Dermis microvascular lymphatic vessel endothelial cell (primary cell): ENCODE data around the gene COG5. TPM values are rescaled to one million over a fixed set of nuclear protein-coding genes. Genes with fewer than 3 reads are reported as not detected.
A peak's percentile ranks its signal among the peaks of the same experiment; 100 is the strongest.

Source experiments
- DNase-seq, 2 donors: peaks; one replicate each; pipeline versions ENCODE4 v3.0.0 to v3.0.0-alpha.2; 2010; ENCODE audit warnings: low read depth in 2 of 2
- total RNA-seq: library from RNA; depleted of rRNA; stranded (reverse); fragments of >200 nt; gene quantifications from 2 replicates; pipeline ENCODE4 v1.2.1, GENCODE V29; 2014

Gene COG5
- total RNA-seq, 1 donor from 2014 or later: 17.8 TPM

DNA sequence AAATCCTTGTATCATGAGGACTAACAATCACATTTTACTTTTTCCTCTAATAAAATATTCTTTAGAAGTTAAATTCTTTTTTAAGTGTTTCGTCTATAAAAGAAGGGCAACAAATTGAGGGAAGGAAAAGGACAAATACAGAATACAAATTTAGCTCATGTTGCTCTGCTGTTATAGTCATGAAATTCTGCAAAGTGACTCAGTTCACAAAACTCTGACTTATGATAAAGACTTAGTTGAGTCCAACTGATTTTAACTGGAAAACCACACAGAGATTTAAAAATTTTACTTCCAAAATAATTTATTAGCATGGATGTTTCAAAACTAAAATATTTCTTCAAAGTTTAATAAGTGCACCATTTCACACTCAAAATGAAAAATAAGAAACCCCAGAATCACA, 168.9 kb downstream of the COG5 start:
- DNase-seq: no peak

DNA sequence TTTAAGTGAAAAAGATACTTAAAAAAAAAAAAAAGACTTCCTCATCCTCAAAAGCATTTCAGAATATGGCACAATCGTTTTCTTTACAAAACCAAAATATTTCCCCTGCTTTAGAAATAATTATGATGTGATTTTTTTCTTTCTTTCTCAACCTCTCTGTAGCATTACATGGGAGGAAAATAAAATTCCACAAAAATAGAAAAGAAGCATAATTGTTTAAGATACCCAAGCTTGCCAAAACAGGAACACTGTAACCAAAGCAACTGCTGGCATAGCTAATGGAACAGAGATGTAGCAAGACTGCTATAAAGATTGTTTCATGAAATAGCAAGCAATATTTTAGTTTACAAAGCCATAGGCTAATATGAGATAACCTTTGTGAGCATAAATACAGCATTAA, 169.4 kb downstream of the COG5 start:
- DNase-seq: no peak

DNA sequence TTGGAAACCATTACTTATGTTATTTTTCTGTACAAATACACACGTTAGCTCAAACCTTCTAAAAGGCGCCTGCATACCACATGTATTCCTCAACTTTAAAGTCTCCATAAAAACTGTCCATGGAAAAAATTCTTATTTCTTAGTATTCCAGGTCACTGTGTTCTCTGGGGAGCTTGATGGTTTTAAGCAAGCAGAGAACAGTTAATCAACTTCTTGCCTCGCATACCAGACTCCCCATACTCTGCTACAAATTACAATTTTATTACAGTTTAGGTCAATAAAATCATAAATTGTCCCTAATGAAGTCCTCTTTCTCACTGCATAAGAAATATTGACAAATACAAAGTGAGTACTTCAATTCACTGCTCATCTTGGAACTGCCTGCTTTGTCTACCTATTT, 170.9 kb downstream of the COG5 start:
- no peak for DNase-seq

DNA sequence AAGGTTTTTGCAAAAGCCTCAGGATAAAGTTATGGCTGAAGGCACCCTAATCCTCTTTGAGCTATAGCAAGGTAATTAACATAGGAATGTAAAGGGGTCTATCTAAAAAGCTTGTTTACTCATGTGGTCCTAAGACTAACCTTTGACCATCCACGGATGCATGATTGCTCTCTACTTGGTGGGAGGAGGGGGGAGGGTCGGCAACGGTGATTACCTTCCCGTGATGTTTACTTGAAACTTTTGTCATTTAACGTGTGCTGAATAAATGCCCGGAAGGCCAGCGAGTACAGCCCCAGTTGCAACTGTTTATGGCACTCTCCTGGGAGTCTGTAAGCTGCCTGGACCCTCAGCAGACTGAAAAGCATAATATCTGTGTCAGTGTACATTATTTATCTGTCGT, 172.8 kb downstream of the COG5 start:
- no peak for DNase-seq

DNA sequence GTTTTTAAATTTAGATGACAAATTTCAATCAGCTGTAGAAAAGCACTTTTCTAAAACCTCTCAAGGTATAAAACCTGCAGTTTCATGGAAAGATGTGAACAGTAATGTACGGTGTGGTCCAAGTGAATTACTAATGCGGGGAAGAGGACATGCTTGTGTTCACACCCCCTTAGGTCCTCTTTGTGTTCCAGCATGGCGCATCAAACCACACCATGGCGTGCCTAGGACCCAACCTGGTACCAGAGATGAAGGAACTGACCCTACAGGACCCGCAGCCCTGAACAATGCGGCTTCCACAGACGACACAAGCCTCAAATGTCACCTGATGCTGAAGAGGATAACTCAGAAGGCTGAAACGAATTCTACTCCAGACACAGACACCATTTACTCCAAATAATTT, 175.1 kb downstream of the COG5 start:
- no peak for DNase-seq

DNA sequence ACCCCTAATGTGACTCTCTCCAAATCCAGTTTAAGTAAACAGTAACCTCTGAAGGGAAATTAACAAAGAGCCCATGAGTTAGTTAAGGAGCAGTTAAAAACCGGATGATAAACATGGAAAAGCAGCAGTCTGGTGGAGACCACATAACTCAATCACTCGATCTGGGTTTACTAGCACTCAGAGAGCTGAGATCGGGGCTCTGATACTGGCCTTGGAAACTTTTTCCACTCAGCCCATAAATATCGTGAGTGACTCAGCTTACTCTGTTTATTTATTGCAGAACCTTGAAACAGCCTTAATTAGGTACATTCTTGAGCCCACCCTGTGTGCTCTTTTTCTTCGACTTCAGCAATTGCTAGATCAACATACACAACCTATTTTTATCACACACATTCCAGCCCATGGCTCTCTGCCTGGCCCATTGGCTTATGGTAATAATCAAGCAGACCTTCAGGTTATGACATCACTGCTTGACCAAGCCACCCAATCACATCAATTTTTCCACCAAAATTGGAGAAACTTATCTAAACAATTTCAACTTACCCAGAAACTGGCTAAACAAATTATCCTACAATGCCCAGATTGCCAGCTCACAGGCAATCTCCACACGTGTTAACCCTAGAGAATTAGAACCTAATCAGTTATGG, 176.0 kb downstream of the COG5 start:
- DNase-seq: peak in 1 of 2 donors; percentile 64

DNA sequence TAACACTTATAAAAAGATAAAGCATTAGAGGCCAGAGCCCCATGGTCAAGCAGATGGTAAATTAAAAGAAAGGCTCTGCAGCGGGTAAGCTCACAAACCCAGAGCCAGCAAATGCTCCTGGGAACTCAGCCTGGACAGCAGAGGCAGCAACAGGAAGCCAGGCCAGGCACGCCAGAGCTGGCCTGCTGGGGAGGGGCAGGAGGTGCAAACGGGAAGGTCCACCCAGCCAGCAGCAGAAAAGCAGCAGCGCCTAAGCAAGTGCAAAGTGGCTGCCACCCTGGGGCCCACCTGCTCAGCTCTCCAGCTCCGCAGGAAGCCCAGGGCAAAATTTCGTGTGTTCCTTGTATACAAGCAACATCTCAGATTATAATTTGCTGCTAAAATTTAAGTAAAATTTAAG, 176.6 kb downstream of the COG5 start:
- DNase-seq: peak in 1 of 2 donors; percentile 76

DNA sequence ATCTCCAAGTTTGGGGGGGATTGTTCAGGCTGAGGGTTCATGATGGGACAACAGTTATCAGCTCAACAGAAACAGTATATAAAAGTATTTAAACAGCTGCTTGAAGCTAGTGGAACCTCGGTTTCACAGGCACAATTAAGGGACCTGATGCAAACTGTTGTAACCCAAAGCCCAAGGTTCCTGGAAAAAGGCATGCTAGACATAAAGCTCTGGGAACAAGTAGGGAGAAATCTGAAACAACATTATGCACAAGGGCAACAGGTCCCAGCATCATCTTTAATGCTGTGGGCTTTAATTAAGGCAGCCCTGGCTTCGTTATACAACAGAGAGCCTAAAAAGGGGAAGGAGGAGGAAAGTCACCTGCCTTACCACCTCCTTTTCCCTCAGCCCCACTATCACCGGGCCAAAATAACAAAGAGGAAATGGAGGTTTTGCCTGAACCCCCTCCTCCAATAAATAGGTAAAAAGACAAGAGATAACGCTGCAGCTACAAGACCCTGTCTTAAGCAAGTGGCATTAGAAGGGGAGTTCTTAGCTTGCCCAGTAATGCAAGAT, 177.1 kb downstream of the COG5 start:
- DNase-seq: no peak

DNA sequence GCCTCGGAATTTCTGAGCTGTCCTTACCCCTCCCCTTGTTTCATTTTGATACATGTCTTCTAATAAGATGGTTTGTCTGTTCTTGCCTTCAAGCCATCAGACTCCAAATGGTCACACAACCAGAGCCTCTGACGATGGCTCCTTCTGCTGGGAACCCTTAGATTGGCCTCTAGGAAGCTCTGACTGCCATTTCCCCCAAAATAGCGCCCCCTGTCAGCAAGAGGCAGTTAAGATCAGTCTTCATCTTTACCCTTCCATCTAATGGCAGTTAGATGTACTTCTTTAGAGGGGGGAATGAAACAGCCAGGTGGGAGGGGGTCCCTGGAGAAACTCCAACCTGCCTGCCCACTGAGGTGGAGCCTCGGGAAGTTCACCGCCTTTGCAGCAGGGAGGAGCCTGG, 179.7 kb downstream of the COG5 start:
- no peak for DNase-seq

DNA sequence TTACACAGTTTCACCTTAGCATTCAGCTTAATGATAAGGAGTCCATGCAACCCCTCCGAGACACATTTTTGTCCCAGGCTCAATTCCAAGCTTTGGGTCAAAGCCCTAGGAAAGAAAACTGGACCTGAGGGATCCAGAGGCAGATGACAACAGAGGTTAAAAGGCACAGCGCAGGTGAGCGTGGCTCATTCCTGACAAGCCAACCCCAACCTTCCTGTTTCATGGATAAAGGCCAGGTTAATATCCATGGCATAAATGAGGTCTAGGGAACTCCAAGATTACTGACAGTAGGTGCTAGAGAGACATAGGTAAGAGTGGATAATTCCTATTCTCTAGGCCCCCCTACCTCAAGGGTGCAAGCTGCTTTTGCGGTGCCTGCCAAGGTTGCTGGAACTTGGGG, 180.5 kb downstream of the COG5 start:
- DNase-seq: no peak

DNA sequence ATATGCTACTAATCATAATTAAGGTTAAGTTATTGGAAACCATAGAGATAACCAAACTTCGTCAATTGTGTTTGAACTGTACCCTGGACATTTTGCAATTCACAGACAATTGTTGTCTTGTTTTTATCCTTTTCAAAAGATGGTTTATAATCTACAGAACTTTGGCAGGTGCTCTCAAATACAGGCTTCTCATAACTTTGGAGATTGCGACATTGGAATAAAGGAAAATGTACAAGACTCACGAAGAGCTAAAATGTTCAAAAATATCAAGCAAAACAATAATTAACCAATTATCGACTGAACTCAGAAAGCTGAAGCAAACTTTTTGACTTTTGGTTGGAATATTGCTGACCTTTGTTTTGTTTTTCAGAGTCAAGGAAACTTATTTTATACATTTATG, 182.3 kb downstream of the COG5 start:
- DNase-seq: no peak

DNA sequence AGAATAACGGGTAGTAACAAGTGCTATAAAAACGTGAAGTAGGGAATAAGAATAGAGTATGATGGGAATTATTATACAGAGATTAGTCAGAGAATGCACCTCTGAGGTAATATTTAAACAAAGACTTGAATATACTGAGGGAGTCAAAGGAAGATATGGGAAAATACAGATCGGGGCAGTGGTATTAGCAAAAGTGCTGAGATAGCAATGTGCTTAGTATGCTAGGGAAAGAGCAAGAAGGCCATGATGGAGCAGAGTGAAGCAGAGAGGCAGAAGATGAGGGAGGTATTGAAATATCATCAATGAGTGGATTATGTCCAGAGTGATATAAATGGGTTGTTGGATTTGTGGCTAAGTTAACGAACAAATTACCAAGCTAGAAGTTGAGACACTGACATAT, 190.4 kb downstream of the COG5 start:
- DNase-seq: no peak

DNA sequence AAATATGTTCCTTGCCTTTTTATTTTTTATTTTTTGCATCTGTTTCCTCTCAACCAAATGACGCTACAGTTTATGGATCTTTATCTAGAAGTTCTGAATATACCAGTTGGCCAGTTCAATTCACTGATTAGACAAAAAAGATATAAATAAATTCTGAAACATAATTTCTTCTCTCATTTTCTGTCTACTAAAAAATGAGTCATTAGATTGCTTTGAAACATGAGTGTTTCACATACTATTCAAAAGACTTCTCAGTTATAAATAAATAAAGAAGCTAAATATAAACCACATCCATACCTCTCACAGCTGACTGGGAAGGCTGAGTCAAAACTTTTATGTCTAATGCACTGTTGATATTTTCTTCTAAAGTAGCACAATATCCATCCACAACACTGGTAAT, 191.4 kb downstream of the COG5 start:
- DNase-seq: no peak

DNA sequence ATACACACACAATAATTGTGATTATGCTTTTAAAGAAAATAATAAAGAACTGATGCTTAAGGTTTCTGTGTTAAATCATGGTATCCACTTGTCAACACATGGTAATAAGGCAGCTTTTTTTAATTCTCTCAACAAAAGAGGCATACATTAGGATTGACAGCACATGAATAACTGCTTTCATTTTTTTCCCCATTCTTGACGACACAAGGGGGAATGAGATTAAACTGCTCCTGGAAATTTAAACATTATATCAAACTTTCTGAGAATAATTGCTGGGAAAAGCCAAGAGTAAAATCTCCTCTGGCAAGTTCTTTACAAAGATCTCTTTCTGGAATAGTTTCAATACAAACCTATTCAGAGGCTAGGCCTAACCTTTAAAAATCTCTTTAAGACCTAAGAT, 192.9 kb downstream of the COG5 start:
- no peak for DNase-seq

DNA sequence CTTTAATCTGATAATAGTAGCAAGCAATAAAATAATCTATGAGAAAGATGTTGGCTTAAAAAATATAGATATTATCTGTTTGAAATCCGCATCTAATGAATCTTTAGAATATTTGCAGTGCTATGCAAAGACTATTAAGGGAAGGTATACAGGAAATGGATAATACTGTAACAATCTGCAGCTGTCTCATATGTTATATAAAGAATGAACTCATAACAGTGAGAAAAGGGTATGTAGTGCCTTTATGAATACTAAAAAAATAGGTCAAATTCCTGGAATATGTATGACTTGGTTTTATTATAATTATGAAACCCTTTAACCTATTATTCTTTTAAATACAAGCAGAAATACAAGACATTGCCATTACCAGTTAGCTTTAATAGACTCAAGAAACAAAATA, 198.9 kb downstream of the COG5 start:
- DNase-seq: peak in 1 of 2 donors; percentile 13

DNA sequence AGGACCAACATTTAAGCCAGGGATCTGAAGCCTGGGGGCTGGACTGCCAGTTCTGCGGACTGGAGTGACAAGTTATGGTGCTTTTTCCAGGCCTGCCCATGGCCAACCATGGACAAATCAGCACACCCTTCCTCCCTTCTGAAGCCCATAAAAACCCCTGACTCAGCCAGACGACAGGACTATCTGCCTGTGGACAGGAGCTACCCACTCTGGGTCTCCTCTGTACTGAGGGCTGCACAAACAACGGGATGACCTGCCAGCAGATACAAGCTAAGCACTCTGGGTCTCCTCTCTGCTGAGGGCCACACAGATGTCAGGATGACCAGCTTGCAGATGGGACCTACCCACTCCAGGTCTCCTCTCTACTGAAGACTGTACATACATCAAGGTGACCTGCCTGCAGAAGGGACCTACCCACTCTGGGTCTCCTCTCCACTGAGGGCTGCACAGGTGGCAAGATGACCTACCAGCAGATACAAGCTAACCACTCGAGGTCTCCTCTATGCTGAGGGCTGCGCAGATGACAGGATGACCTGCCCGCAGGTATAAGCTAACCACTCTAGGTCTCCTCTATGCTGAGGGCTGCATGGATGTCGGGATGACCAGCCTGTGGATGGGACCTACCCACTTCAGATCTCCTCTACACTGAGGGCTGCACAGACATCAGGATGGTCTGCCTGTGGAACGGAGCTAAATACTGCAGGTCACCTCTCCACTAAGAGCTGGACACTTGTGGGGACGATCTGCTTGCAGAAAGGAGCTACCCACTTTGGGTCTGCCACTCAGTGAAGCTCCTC, 204.0 kb downstream of the COG5 start:
- DNase-seq: no peak

DNA sequence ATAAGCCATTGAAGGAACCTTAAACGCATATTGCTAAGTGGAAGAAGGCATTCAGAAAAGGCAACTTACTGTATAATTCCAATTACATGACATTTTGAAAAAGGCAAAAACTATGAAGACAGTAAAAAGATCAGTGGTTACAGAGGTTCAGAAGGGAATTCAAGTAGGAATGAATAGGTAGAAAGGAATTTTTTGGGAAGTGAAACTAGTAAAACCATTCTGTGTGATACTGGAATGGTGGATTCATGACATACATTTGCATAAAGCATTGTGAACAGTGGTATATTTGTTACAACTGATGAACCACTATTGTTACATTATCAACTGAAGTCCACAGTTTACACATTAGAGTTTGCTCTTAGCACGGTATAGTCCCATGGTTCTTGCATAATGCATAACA, 208.1 kb downstream of the COG5 start:
- DNase-seq: no peak

DNA sequence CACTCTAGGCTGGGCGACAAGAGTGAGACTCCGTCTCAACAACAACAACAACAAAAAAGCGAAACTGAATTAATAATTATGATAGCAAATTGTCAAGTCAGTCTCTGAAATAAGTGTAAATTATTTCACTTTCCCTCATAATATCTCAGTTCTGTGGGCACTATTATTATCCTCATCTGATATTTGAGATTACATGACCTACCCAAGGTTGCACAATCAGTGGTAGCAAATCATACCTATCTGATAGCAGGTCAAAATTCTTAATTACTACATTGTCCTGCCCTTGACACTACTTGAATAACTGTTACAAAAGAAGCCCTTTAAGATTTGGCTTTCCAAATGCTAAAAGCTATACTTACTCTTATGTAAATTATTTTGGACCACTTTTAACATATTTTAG, 209.1 kb downstream of the COG5 start:
- DNase-seq: no peak

DNA sequence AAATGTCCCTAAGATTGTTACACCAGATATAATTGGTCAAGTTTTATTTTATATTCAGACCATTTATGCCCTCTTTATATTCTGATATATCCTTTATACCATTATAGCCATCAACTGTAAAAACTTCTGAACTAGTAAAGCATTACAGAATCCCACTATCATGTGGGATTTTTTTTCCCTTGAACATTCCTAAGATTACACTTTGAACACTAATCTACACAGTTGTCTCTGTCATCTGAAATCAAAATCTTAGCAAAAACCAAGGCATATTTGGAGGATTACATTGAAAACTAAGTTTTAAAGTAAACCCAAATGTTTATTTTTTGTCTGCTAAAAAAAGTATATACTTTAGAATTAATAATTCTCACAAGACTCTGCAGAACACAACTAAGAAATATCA, 210.0 kb downstream of the COG5 start:
- DNase-seq: no peak

DNA sequence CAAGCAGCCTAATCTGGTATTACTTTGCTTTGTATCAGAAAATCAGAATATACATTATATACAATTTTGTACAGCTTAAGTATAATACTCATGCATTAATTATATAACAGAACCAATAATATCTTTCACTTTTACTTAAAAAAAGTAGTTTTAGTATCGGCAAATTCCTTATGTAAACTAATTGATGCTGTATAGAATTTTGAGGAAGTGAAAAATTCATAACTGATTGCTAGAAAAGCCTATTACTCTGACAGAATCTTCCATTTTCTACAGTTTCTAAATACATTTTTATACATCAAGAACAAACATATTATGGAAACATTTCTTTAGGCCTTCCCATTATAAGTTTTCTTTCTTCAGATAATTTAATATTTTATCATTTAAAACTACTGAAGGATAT, 217.8 kb downstream of the COG5 start:
- no peak for DNase-seq

DNA sequence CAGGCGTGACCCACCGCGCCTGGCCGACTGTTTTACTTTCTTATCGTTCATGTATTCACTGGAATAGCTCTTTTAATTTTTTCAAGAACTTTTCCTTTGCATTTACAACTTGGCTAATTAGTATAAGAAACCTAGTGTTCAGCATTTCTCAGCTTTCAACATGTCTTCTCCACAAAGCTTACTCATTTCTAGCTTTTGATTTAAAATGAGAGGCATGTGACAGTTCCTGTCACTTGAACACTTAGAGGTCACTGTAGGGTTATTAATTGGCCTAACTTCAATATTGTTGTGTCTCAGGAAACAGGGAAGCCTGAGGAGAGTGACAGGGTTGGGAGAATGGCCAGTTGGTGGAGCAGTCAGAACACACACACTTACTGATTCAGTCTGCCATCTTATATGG, 218.9 kb downstream of the COG5 start:
- no peak for DNase-seq

DNA sequence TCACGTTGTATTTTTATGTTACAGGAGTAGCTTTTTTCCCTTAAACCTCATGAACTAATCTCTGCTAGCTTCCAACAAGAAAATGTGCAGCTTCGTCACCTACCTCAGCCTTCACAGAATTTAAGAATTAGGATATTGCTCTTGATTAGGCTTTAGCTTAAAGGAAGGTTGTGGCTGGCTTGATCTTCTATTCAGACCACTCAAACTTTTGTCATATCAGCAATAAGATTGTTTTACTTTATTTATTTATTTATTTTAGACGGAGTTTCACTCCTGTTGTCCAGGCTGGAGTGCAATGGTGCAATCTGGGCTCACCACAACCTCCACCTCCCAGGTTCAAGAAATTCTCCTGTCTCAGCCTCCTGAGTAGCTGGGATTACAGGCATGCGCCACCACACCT, 219.4 kb downstream of the COG5 start:
- DNase-seq: no peak

DNA sequence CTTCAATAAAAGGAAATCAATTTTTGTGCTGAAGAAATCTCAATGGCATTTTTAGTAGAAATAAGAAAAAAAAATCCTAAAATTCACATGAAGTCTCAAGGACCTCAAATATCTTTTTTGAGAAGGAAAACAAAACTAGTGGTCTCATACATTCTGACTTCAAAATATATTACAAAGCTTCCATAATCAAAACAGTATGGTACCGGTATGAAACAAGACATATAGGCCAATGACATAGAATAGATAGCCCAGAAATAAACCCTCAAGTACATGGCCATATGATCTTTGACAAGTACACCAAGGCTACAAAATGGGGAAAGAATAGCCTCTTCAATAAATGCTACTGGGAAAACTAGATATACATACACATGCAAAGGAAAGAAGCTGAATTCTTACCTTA, 225.6 kb downstream of the COG5 start:
- no peak for DNase-seq
